HepG2 (cell line): ENCODE data around the gene ZMAT2. TPM values are rescaled to one million over a fixed set of nuclear protein-coding genes. Genes with fewer than 3 reads are reported as not detected.

Experiments used
- ASH2L ChIP-seq: fragments of 300-600, 200-600 bp; sonication (generic); IDR thresholded peaks from 2 replicates; pipeline ENCODE4 v1.7.0; 2017; ENCODE audit warnings: low read depth, mild to moderate bottlenecking, moderate library complexity, mixed read lengths, low read length; ENCODE audit not compliant: insufficient read length
- BRF2 ChIP-seq: sonication (generic); formaldehyde crosslinking; IDR thresholded peaks from 2 replicates; pipeline ENCODE4 v1.8.1; 2022; ENCODE audit warnings: mild to moderate bottlenecking, missing genetic modification reagents
- EZH2 ChIP-seq: conservative IDR thresholded peaks from 2 replicates; pipeline ENCODE4 v1.6.1; 2012; ENCODE audit warnings: mild to moderate bottlenecking, low read depth, low read length, moderate library complexity
- GRHL1 ChIP-seq: sonication (generic); formaldehyde crosslinking; conservative IDR thresholded peaks from 2 replicates; pipeline ENCODE4 v1.8.0; 2022; ENCODE audit warnings: missing genetic modification reagents
- IRF2 ChIP-seq: IDR thresholded peaks from 2 replicates; pipeline ENCODE4 v1.6.1; 2018; ENCODE audit warnings: missing genetic modification reagents, missing compliant biosample characterization
- ISL2 ChIP-seq: sonication (generic); formaldehyde crosslinking; IDR thresholded peaks from 2 replicates; pipeline ENCODE4 v1.5.0; 2020; ENCODE audit warnings: missing genetic modification reagents
- JARID2 ChIP-seq: sonication (generic); formaldehyde crosslinking; IDR thresholded peaks from 2 replicates; pipeline ENCODE4 v1.8.1; 2023; ENCODE audit warnings: missing genetic modification reagents, inconsistent platforms; ENCODE audit not compliant: insufficient replicate concordance
- MYC ChIP-seq: sonication (generic); formaldehyde crosslinking; IDR thresholded peaks from 2 replicates; pipeline ENCODE4 v1.9.0; 2021; ENCODE audit warnings: missing genetic modification reagents, borderline replicate concordance
- RXRB ChIP-seq: IDR thresholded peaks from 2 replicates; pipeline ENCODE4 v1.6.1; 2016; ENCODE audit warnings: borderline replicate concordance, missing genetic modification reagents, missing compliant biosample characterization
- SETDB1 ChIP-seq: sonication (generic); formaldehyde crosslinking; IDR thresholded peaks from 2 replicates; pipeline ENCODE4 v1.5.1; 2020; ENCODE audit warnings: missing genetic modification reagents, mild to moderate bottlenecking, borderline replicate concordance
- SOX5 ChIP-seq: IDR thresholded peaks from 2 replicates; pipeline ENCODE4 v1.6.1; 2016; ENCODE audit warnings: borderline replicate concordance
- TOPORS ChIP-seq: sonication (generic); formaldehyde crosslinking; IDR thresholded peaks from 2 replicates; pipeline ENCODE4 v1.8.0; 2023; ENCODE audit warnings: mild to moderate bottlenecking, missing genetic modification reagents
- XBP1 ChIP-seq: sonication (generic); formaldehyde crosslinking; IDR thresholded peaks from 2 replicates; pipeline ENCODE4 v1.5.0; 2020; ENCODE audit warnings: missing genetic modification reagents
- ZMAT3 ChIP-seq: sonication (generic); formaldehyde crosslinking; conservative IDR thresholded peaks from 2 replicates; pipeline ENCODE4 v1.7.0; 2021; ENCODE audit warnings: missing genetic modification reagents
- ZNF646 ChIP-seq: sonication (generic); formaldehyde crosslinking; IDR thresholded peaks from 2 replicates; pipeline ENCODE4 v1.9.0; 2021; ENCODE audit warnings: mild to moderate bottlenecking, missing genetic modification reagents
- polyA plus RNA-seq, 8 experiments: library from polyadenylated mRNA; depleted of rRNA in 3 of 8; stranded (reverse) in 7 of 8; unstranded in 1 of 8; fragments of >200 nt; fragmentation: Illumina TruSeq in 4 of 8; extraction: Trizol in 4 of 8; gene quantifications; 2 replicates each; pipeline versions ENCODE4 v1.2.1 to v1.2.3, GENCODE V29; 2011 to 2016; ENCODE audit warnings: low read depth in 4 of 8, missing spikeins in 1 of 8, mixed read lengths in 1 of 8; ENCODE audit not compliant: insufficient read depth in 1 of 8
- total RNA-seq, 5 experiments: library from RNA; depleted of rRNA; stranded (reverse); fragments of >200 nt; fragmentation: Illumina TruSeq; extraction: Trizol; gene quantifications; 2 replicates each; pipeline ENCODE4 v1.2.3, GENCODE V29; 2016; ENCODE audit warnings: low read depth in 1 of 5

The ZMAT2 gene
- total and polyA plus RNA-seq, 2 of the 13 experiments (the other 11 are each of a cell fraction or from before 2014, with no cell fraction given) = 35.4 to 92.8 TPM

- TF ChIP-seq ZNF646 (CRISPR knock-in tag) = no peak
- peak; percentile 91 for TF ChIP-seq IRF2 (CRISPR knock-in tag)
- TF ChIP-seq TOPORS = peak; percentile 22; the same call in 1 of the 2 replicates
- TF ChIP-seq SETDB1 (CRISPR knock-in tag) = no peak
- peak; percentile 20; the same call in 1 of the 2 replicates for TF ChIP-seq SOX5 (CRISPR knock-in tag)
- no peak for TF ChIP-seq ZMAT3 (CRISPR knock-in tag)
- no peak for TF ChIP-seq XBP1 (CRISPR knock-in tag)
- TF ChIP-seq BRF2 = no peak
- no peak for TF ChIP-seq ISL2 (CRISPR knock-in tag)
- TF ChIP-seq RXRB (CRISPR knock-in tag) = peak; percentile 58
- no peak for TF ChIP-seq JARID2 (CRISPR knock-in tag)
- TF ChIP-seq MYC (CRISPR knock-in tag) = peak; percentile 43; the same call in 1 of the 2 replicates
- TF ChIP-seq EZH2 = no peak
- TF ChIP-seq ASH2L = peak; percentile 78
- TF ChIP-seq GRHL1 (CRISPR knock-in tag) = no peak
Measured at GRCh38 chr5:140700177-140701144, at the start of gene ZMAT2 (continued).
